Measurements from ENCODE around the gene PGC.
A peak's percentile ranks its signal among the peaks of the same experiment; 100 is the strongest.

The PGC gene

GRCh38 chr6:41747256-41748101 is at the start of gene PGC:
Gene PGC, minus strand, starts transcription at chr6:41747397. Its CDS starts 63 bp downstream, at chr6:41747334.
- no peak for DNase-seq (ENCODE audit: low read depth in 2 of 2)

GRCh38 chr6:41796474-41796873 is 49.3 kb upstream of the PGC start:
- DNase-seq (ENCODE audit: low read depth in 2 of 2): no peak

- DNase-seq (ENCODE audit: low read depth in 2 of 2): no peak
Observed at GRCh38 chr6:41791984-41792383, 44.8 kb upstream of the PGC start.

- DNase-seq (ENCODE audit: low read depth in 2 of 2): no peak
Observed at GRCh38 chr6:41791305-41791704, 44.1 kb upstream of the PGC start.

GRCh38 chr6:41790045-41790444 is 42.8 kb upstream of the PGC start:
- DNase-seq (ENCODE audit: low read depth in 2 of 2): no peak

GRCh38 chr6:41789390-41789724 is 42.2 kb upstream of the PGC start:
- no peak for DNase-seq (ENCODE audit: low read depth in 2 of 2)

- peak; percentile 89 for DNase-seq (ENCODE audit: low read depth in 2 of 2)
Observed at GRCh38 chr6:41787219-41787917, 40.2 kb upstream of the PGC start, which contains the start of gene TOMM6. Gene TOMM6, plus strand, starts transcription at chr6:41787694. Its CDS starts 4 bp downstream, at chr6:41787698.

- peak; percentile 66 to 71 for DNase-seq (ENCODE audit: low read depth in 2 of 2)
Observed at GRCh38 chr6:41786451-41787218, 39.4 kb upstream of the PGC start.

- DNase-seq (ENCODE audit: low read depth in 2 of 2): no peak
Observed at GRCh38 chr6:41785689-41786450, 38.7 kb upstream of the PGC start.

- DNase-seq (ENCODE audit: low read depth in 2 of 2): no peak
Observed at GRCh38 chr6:41785254-41785653, 38.1 kb upstream of the PGC start.

GRCh38 chr6:41784581-41785171 is 37.5 kb upstream of the PGC start:
- no peak for DNase-seq (ENCODE audit: low read depth in 2 of 2)

GRCh38 chr6:41783106-41783780 is 36.0 kb upstream of the PGC start:
- no peak for DNase-seq (ENCODE audit: low read depth in 2 of 2)

GRCh38 chr6:41781366-41781730 is 34.2 kb upstream of the PGC start:
- DNase-seq (ENCODE audit: low read depth in 2 of 2): no peak

GRCh38 chr6:41780551-41781365 is 33.6 kb upstream of the PGC start, which contains the start of gene PRICKLE4:
Gene PRICKLE4, plus strand, starts transcription at chr6:41780782. Its CDS starts 2,692 bp downstream, at chr6:41783474.
- DNase-seq (ENCODE audit: low read depth in 2 of 2): no peak

GRCh38 chr6:41779788-41780550 is 32.8 kb upstream of the PGC start, which contains the start of gene FRS3:
Gene FRS3, minus strand, starts transcription at chr6:41779900. Its CDS starts 2,913 bp downstream, at chr6:41776987.
- peak; percentile 98 to 99 for DNase-seq (ENCODE audit: low read depth in 2 of 2)

- DNase-seq (ENCODE audit: low read depth in 2 of 2): no peak
Observed at GRCh38 chr6:41779336-41779735, 32.1 kb upstream of the PGC start.

- no peak for DNase-seq (ENCODE audit: low read depth in 2 of 2)
Observed at GRCh38 chr6:41778895-41779294, 31.7 kb upstream of the PGC start.

GRCh38 chr6:41777551-41778285 is 30.5 kb upstream of the PGC start:
- DNase-seq (ENCODE audit: low read depth in 2 of 2): no peak
